SK-N-DZ (cell line): ENCODE results near the gene LCE1D.

Experiments used
- DNase-seq: peaks from one replicate; pipeline ENCODE4 v3.0.0-alpha.2; 2015; ENCODE audit warnings: low spot score

Gene LCE1D

GRCh38 chr1:152811671-152812070 is 15.2 kb downstream of the LCE1D start, which contains the start of gene LCE1B:
Gene LCE1B (plus strand): TSS chr1:152811971. CDS start chr1:152812447, 476 bp downstream.
- no peak for DNase-seq

- no peak for DNase-seq
Observed at GRCh38 chr1:152817309-152817708, 20.8 kb downstream of the LCE1D start.

DNA sequence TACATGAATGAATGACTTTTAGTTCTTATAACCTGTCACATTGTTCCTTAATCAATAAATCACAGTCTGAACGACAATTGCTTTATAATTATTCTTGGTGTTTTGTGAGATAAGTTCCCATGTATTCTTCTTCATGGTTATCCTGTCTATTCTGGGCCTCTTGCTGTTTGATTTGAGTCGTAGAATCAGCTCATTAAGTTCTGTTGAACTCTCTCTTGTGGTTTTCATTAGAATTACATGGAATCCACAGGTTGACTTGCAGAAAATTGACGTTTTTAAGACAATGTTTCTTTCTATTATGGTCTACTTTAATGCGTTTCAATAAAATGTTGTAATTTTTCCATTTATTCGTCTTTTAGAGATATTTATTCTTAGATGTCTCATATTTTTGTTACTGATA is 26.8 kb downstream of the LCE1D start:
- DNase-seq: no peak

DNA sequence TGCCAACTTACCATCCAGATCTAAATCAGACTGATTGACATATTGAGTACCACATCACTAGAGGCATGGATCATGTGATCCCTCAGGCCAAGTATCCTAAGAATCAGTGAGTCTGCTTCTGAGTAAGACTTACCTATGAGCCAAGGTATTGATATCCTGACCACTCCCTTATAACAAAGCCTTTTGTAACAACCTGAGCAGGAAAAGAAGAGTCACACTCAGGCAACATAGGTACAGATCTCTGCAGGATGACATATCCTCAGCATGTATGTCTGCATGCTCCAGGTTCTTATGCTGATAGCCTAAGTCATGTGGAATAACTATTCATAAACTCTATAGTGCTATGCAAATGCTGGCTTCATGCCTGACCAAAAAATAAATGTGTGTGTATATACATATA is 28.4 kb downstream of the LCE1D start:
- no peak for DNase-seq

DNA sequence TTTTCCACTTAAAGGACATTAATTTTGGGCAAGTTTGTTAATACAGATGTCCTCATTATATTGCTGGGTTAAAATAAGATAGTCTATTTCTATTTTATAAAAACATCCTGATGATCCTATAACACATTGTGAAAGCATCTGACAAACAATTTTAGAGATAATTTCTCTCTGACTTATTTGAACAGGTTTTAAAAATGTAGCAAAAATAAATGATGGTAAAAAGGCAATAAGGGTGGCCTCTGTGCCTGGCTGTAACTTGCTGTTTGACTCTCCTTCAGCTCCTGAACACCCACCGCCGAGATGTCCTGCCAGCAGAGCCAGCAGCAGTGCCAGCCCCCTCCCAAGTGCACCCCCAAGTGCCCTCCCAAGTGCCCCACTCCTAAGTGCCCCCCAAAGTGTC is 30.7 kb downstream of the LCE1D start, which contains the start of gene LCE1A:
Gene LCE1A, plus strand, starts transcription at position 301 of the 400 bp plus-strand sequence. Its CDS starts 0 bp downstream, at position 301.
- DNase-seq: no peak

GRCh38 chr1:152836870-152837269 is 40.3 kb downstream of the LCE1D start:
- no peak for DNase-seq

GRCh38 chr1:152842556-152842955 is 46.0 kb downstream of the LCE1D start, which contains the start of gene LCE6A:
Gene LCE6A (plus strand): TSS chr1:152842856. CDS start chr1:152843521, 665 bp downstream.
- no peak for DNase-seq
